ENCODE results near the gene ASIC4. TPM values are rescaled to one million over a fixed set of nuclear protein-coding genes. Genes with fewer than 3 reads are reported as not detected.

Gene ASIC4
- total and polyA plus RNA-seq, 2 of the 4 experiments (the other 2 are of a cell fraction) = 0.10 TPM; not detected in 1

DNA sequence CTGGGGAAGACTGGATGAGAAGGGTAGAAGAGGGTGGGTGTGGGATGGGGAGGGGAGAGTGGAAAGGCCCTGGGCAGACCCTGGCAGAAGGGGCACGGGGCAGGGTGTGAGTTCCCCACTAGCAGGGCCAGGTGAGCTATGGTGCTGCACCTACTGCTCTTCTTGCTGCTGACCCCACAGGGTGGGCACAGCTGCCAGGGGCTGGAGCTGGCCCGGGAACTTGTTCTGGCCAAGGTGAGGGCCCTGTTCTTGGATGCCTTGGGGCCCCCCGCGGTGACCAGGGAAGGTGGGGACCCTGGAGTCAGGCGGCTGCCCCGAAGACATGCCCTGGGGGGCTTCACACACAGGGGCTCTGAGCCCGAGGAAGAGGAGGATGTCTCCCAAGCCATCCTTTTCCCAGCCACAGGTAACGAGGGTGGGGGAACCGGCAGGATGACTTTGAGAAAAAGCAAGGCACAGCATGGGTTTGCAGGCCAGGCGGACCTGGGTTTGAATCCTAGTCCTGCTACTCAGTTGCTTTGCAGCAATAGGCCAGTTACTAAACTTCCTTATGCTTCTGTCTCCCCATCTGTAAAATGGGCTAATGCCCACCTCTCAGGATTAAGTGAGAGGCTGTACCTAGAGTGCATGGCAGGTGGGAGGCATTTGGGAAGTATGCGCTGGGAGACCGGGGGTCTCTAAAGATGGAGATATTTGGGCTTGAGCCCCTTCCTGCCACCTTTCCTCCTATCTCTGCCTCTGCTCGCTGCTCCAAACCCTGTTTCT, 58.1 kb downstream of the ASIC4 start, which contains the start of gene INHA (continued):
- no peak for TF ChIP-seq RAD21 (IDR thresholded peaks at IDR 0.05; ENCODE audit: low read length)
- TF ChIP-seq FOS (IDR thresholded peaks at IDR 0.05; ENCODE audit: low read depth, low read length) = no peak

DNA sequence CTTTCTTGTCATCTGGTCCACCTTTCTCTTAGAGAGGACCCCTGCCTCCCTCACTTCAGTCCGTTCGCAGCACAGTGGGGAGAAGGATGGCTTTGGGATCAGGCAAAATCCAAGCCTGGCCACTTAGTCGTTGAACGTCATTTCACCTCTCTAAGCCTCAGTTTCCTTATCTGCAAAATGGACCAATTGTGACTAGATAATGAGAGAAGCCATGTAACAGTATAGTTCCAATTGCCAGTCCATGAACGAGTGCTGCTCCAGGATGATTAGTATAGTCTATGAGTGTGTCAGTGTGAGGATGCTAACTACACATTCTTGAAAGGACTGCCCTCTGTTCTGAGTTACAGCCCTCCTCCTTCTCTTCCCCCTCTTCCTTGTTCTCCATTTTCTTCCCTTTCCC, 58.9 kb downstream of the ASIC4 start:
- no peak overlapping the region for H3K9ac ChIP-seq (ENCODE audit: low read depth, low read length)
- H2BK20ac ChIP-seq (ENCODE audit: low read depth, low read length) = no peak overlapping the region
- H4K8ac ChIP-seq (ENCODE audit: low read depth in 2 of 2, low read length in 2 of 2) = no peak overlapping the region
- no TSS peak for BruUV-seq (replicated peaks)
- ATAC-seq (ENCODE audit: low read depth) (no peak), DNase-seq (no peak)
- H3K9me1 ChIP-seq (ENCODE audit: insufficient read depth, low read length) = peaks cover 2% of the 10 kb centered on the region; the same call in 1 of the 2 replicates
- H4K91ac ChIP-seq (ENCODE audit: insufficient read depth, low read depth, low read length) = no peak overlapping the region
- no peak overlapping the region for H3K4me3 ChIP-seq (ENCODE audit: insufficient read depth, low read depth, low read length)
- no peak overlapping the region for H3K4me2 ChIP-seq (ENCODE audit: low read depth, low read length)
- H3K4me1 ChIP-seq (ENCODE audit: control insufficient read depth, insufficient read depth, low read length) = peaks cover 14% of the 10 kb centered on the region
- no CpG with 5 or more reads among the region's 5 CpGs for WGBS, 2 experiments (ENCODE audit: extremely low coverage in 2 of 2, insufficient read length in 1 of 2)
- dilution Hi-C loops (cut with HindIII; ENCODE audit: low sequenced_read_pairs, unreplicated experiment) = no loop called here
- peaks cover 2% of the 10 kb centered on the region; the same call in 1 of the 2 replicates for H3K36me3 ChIP-seq (ENCODE audit: control insufficient read depth, insufficient read depth, low read length)
- H3K9me3 ChIP-seq (ENCODE audit: control insufficient read depth, insufficient read depth, low read length) = no peaks in the 10 kb centered on the region
- CTCF ChIA-PET = no interaction called here
- H3K14ac ChIP-seq (replicated peaks; ENCODE audit: low read depth, low read length) = no peak overlapping the region
- H4K20me1 ChIP-seq (ENCODE audit: insufficient read depth, low read length) = no peaks in the 10 kb centered on the region
- TF ChIP-seq FOS (IDR thresholded peaks at IDR 0.05; ENCODE audit: low read depth, low read length) (no peak), CEBPB (IDR thresholded peaks at IDR 0.05; ENCODE audit: low read depth, low read length) (no peak), NFE2L2 (IDR thresholded peaks at IDR 0.05; ENCODE audit: low read depth, low read length) (no peak), RAD21 (IDR thresholded peaks at IDR 0.05; ENCODE audit: low read length) (no peak), MAZ (IDR thresholded peaks at IDR 0.05; ENCODE audit: borderline replicate concordance, low read depth, low read length) (no peak), POLR2A (IDR thresholded peaks at IDR 0.05; ENCODE audit: low read depth, low read length) (no peak), RCOR1 (IDR thresholded peaks at IDR 0.05; ENCODE audit: insufficient replicate concordance, low read length) (no peak)
- TF ChIP-seq, protein P1, sequence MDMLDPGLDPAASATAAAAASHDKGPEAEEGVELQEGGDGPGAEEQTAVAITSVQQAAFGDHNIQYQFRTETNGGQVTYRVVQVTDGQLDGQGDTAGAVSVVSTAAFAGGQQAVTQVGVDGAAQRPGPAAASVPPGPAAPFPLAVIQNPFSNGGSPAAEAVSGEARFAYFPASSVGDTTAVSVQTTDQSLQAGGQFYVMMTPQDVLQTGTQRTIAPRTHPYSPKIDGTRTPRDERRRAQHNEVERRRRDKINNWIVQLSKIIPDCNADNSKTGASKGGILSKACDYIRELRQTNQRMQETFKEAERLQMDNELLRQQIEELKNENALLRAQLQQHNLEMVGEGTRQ (IDR thresholded peaks at IDR 0.05; ENCODE audit: low read depth, low read length) = no peak
- H3K23ac ChIP-seq (ENCODE audit: low read depth, low read length) = no peak overlapping the region
- in situ Hi-C loops (cut with MboI; ENCODE audit: low sequenced_read_pairs) = no loop called here
- no peak overlapping the region for H2BK15ac ChIP-seq (ENCODE audit: low read depth, low read length)
- H3K56ac ChIP-seq (ENCODE audit: extremely low read depth, insufficient read depth, low read length) = no peak overlapping the region
- H2AFZ ChIP-seq (replicated peaks; ENCODE audit: low read length, poor library complexity) = no peak overlapping the region
- POLR2A ChIA-PET (ENCODE audit: unreplicated experiment) = no interaction called here
- peaks cover 14% of the 10 kb centered on the region for H3K27me3 ChIP-seq (ENCODE audit: control insufficient read depth, insufficient read depth, low read length)
- no peak overlapping the region for H2BK5ac ChIP-seq (ENCODE audit: low read depth, low read length, poor library complexity, severe bottlenecking)
- H3K27ac ChIP-seq (ENCODE audit: insufficient read depth, low read length) = no peak overlapping the region
- H2BK120ac ChIP-seq (ENCODE audit: low read depth, low read length) = no peak overlapping the region
- H3K18ac ChIP-seq (ENCODE audit: low read depth, low read length) = no peak overlapping the region
- no peak overlapping the region for H3K4ac ChIP-seq (ENCODE audit: low read depth, low read length)
- no peak overlapping the region for H2AK9ac ChIP-seq (replicated peaks; ENCODE audit: low read depth, low read length, poor library complexity)
- no peak overlapping the region for H4K5ac ChIP-seq (ENCODE audit: low read depth, low read length)
- H2AK5ac ChIP-seq (ENCODE audit: low read depth, low read length) = no peak overlapping the region
- peaks cover 11 to 14% of the 10 kb centered on the region in 2 experiments for H3K79me1 ChIP-seq (ENCODE audit: low read depth in 1 of 2, low read length in 2 of 2)
- intact Hi-C loops (cut with micrococcal nuclease) = no loop called here
